Neural progenitor cell (in vitro differentiated cells): ENCODE measurements around the gene SUSD3. TPM values are rescaled to one million over a fixed set of nuclear protein-coding genes. Genes with fewer than 3 reads are reported as not detected.

Experiments
- DNase-seq: peaks from one replicate; pipeline ENCODE4 v3.0.0-alpha.2; 2016; ENCODE audit warnings: low spot score
- H2AFZ ChIP-seq: fragments of 200-600 bp; sonication (generic); replicated peaks from 2 replicates; pipeline ENCODE4 v1.6.1; 2016; ENCODE audit warnings: antibody characterized with exemption
- H3F3A ChIP-seq: fragments of 200-600 bp; sonication (generic); 2 replicates; pipeline ENCODE4 v1.6.1; 2016; ENCODE audit warnings: antibody characterized with exemption, low read depth
- H3K27ac ChIP-seq: fragments of 200-600 bp; sonication (generic); 2 replicates; pipeline ENCODE4 v1.5.1; 2016; ENCODE audit warnings: mild to moderate bottlenecking
- H3K27me3 ChIP-seq: fragments of 200-600 bp; sonication (generic); 2 replicates; pipeline ENCODE4 v1.6.1; 2016; ENCODE audit warnings: mild to moderate bottlenecking, moderate library complexity
- H3K36me3 ChIP-seq: fragments of 200-600 bp; sonication (generic); 2 replicates; pipeline ENCODE4 v1.5.1; 2016
- H3K4me1 ChIP-seq: fragments of 200-600 bp; sonication (generic); 2 replicates; pipeline ENCODE4 v1.6.1; 2016; ENCODE audit warnings: mixed run types
- H3K4me2 ChIP-seq: fragments of 200-600 bp; sonication (generic); 2 replicates; pipeline ENCODE4 v1.6.1; 2016
- H3K4me3 ChIP-seq: fragments of 200-600 bp; sonication (generic); 2 replicates; pipeline ENCODE4 v1.5.1; 2016
- H3K79me2 ChIP-seq: fragments of 200-600 bp; sonication (generic); 2 replicates; pipeline ENCODE4 v1.6.1; 2016; ENCODE audit warnings: low read depth
- H3K9ac ChIP-seq: fragments of 200-600 bp; sonication (generic); 2 replicates; pipeline ENCODE4 v1.6.1; 2016
- H3K9me3 ChIP-seq: fragments of 200-600 bp; sonication (generic); 2 replicates; pipeline ENCODE4 v1.5.1; 2016; ENCODE audit warnings: low read depth
- H4K20me1 ChIP-seq: fragments of 200-600 bp; sonication (generic); 2 replicates; pipeline ENCODE4 v1.6.1; 2016; ENCODE audit warnings: low read depth
- H3K27ac Mint-ChIP-seq: 3 replicates; pipeline ENCODE4 v1.8.0; 2021; ENCODE audit warnings: mixed read lengths
- H3K27me3 Mint-ChIP-seq: 2 replicates; pipeline ENCODE4 v1.8.0; 2022; ENCODE audit warnings: low read depth, mild to moderate bottlenecking, inconsistent platforms, moderate library complexity, mixed read lengths; ENCODE audit not compliant: insufficient read depth
- H3K36me3 Mint-ChIP-seq: 3 replicates; pipeline ENCODE4 v1.8.0; 2021; ENCODE audit warnings: mixed read lengths
- H3K4me1 Mint-ChIP-seq: 3 replicates; pipeline ENCODE4 v1.8.0; 2021; ENCODE audit warnings: mixed read lengths
- H3K4me3 Mint-ChIP-seq: 3 replicates; pipeline ENCODE4 v1.8.0; 2021; ENCODE audit warnings: mild to moderate bottlenecking, moderate library complexity, mixed read lengths
- H3K9me3 Mint-ChIP-seq: 3 replicates; pipeline ENCODE4 v1.8.0; 2020; ENCODE audit warnings: mixed read lengths
- EZH2 ChIP-seq: fragments of 200-600 bp; sonication (generic); IDR thresholded peaks from 2 replicates; pipeline ENCODE4 v1.6.1; 2017; ENCODE audit warnings: antibody characterized with exemption, mild to moderate bottlenecking, moderate library complexity
- EZH2phosphoT487 ChIP-seq: fragments of 200-600 bp; sonication (generic); IDR thresholded peaks from 2 replicates; pipeline ENCODE4 v1.6.1; 2017; ENCODE audit warnings: antibody characterized with exemption
- total RNA-seq: library from RNA; depleted of rRNA; stranded (reverse); fragments of >200 nt; gene quantifications from 2 replicates; pipeline ENCODE4 v1.2.3, GENCODE V29; 2015; ENCODE audit warnings: low replicate concordance
- TF ChIP-seq, protein P1 (sequence below): fragments of 200-600 bp; sonication (generic); IDR thresholded peaks from 2 replicates; pipeline ENCODE4 v1.5.1; 2017; ENCODE audit warnings: antibody characterized with exemption, mild to moderate bottlenecking

Gene SUSD3
- total RNA-seq, 1 donor from 2014 or later, result not detected

DNA sequence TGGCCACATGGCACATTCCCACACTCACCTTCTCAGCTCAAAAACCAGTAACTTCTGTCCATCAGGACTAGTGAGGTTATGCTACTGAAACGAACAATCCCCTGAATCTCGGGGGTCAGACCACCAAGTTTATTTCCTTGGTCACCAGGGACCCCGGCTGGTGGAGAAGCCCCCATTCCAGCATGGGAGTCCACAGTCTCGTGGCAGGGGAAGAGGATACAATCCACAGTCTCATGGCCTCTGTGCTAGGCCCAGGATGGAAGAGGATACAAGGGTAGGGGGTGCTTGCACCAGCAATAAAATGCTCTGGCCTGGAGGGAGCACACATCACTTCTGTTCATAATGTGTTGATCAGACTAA, 30.1 kb downstream of the SUSD3 start:
- no peak overlapping the region for H3K27ac ChIP-seq
- no peaks in the 10 kb centered on the region for H3K9me3 ChIP-seq
- DNase-seq, result no peak
- TF ChIP-seq, protein P1, sequence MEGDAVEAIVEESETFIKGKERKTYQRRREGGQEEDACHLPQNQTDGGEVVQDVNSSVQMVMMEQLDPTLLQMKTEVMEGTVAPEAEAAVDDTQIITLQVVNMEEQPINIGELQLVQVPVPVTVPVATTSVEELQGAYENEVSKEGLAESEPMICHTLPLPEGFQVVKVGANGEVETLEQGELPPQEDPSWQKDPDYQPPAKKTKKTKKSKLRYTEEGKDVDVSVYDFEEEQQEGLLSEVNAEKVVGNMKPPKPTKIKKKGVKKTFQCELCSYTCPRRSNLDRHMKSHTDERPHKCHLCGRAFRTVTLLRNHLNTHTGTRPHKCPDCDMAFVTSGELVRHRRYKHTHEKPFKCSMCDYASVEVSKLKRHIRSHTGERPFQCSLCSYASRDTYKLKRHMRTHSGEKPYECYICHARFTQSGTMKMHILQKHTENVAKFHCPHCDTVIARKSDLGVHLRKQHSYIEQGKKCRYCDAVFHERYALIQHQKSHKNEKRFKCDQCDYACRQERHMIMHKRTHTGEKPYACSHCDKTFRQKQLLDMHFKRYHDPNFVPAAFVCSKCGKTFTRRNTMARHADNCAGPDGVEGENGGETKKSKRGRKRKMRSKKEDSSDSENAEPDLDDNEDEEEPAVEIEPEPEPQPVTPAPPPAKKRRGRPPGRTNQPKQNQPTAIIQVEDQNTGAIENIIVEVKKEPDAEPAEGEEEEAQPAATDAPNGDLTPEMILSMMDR, result no peak
- TF ChIP-seq EZH2phosphoT487, result no peak
- TF ChIP-seq EZH2, result no peak
- H2AFZ ChIP-seq, result no peak overlapping the region
- H3K27me3 ChIP-seq, result no peaks in the 10 kb centered on the region
- Mint-ChIP-seq H3K4me1 (peaks cover 32% of the 10 kb centered on the region), H3K4me3 (no peak overlapping the region), H3K27me3 (peaks cover 9% of the 10 kb centered on the region), H3K9me3 (peaks cover 2% of the 10 kb centered on the region), H3K36me3 (no peaks in the 10 kb centered on the region), H3K27ac (peak overlapping the region; percentile 40)
- H3K4me2 ChIP-seq, result no peak overlapping the region
- no peaks in the 10 kb centered on the region for H3F3A ChIP-seq
- no peaks in the 10 kb centered on the region for H3K79me2 ChIP-seq
- H4K20me1 ChIP-seq, result no peaks in the 10 kb centered on the region
- no peak overlapping the region for H3K4me3 ChIP-seq
- H3K36me3 ChIP-seq, result no peaks in the 10 kb centered on the region
- H3K4me1 ChIP-seq, result no peaks in the 10 kb centered on the region
- no peak overlapping the region for H3K9ac ChIP-seq

DNA sequence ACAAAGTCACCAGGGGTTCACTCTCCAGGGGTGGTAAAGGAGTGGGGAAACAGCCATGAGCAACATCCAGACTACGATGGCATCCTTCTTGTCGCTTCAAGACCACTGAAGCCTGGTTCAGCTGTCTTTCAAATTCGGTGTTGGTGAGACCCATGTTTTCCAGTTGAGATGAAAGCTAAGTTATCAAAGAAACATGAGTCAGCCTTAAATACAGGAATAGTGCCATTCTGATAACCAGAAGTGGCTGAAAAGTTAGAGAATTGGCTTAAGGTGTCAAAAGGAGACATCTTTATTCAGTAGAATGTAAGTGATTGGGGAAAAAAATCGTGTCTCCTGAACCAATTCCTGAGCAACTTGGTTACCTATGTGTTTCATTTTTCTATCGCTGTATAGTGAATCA, 30.5 kb downstream of the SUSD3 start:
- Mint-ChIP-seq H3K9me3 (peaks cover 2% of the 10 kb centered on the region), H3K27ac (no peak overlapping the region), H3K4me1 (peaks cover 33% of the 10 kb centered on the region), H3K27me3 (peaks cover 8% of the 10 kb centered on the region), H3K36me3 (no peaks in the 10 kb centered on the region), H3K4me3 (no peak overlapping the region)
- peak; percentile 0 for DNase-seq
- Histone ChIP-seq H3K27me3 (no peaks in the 10 kb centered on the region), H3K79me2 (no peaks in the 10 kb centered on the region), H2AFZ (peak overlapping the region; percentile 45), H3F3A (no peaks in the 10 kb centered on the region), H3K4me1 (no peaks in the 10 kb centered on the region), H3K9me3 (no peaks in the 10 kb centered on the region), H3K27ac (no peak overlapping the region), H4K20me1 (no peaks in the 10 kb centered on the region), H3K36me3 (no peaks in the 10 kb centered on the region), H3K4me3 (no peak overlapping the region), H3K4me2 (no peak overlapping the region), H3K9ac (no peak overlapping the region)
- no peak for TF ChIP-seq EZH2phosphoT487
- TF ChIP-seq, protein P1, result no peak
- TF ChIP-seq EZH2, result no peak

DNA sequence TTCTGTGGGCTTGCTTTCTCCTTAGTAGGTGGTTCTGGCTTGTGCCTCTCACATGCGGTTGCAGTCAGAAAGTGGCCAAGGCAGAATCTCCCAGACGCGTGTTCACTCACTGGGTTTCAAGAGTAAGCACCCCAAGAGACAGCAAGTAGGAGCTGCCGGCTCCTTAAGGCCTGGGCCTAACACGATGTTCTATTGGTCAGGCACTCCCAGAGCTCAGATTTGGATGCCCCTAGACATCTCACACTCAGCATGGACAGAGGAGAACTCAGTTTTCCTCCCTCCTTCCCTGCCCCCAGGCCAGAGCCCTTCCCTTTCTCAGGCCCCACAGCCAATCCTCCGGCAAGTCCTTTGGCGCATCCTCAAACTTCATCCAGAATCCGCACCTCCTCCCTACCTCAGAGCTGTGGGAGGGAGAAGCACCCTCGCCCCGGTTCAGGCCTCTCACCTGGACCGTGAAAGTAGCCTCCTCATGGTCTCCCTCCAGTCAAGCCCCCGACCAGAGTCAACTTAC, 31.0 kb downstream of the SUSD3 start:
- TF ChIP-seq EZH2 (no peak), EZH2phosphoT487 (no peak)
- TF ChIP-seq, protein P1, result no peak
- Histone ChIP-seq H2AFZ (peak overlapping the region; percentile 45), H3K36me3 (no peaks in the 10 kb centered on the region), H3F3A (no peaks in the 10 kb centered on the region), H3K4me1 (no peaks in the 10 kb centered on the region), H3K9ac (no peak overlapping the region), H3K9me3 (no peaks in the 10 kb centered on the region), H4K20me1 (no peaks in the 10 kb centered on the region), H3K79me2 (no peaks in the 10 kb centered on the region), H3K27me3 (no peaks in the 10 kb centered on the region), H3K4me3 (no peak overlapping the region), H3K4me2 (no peak overlapping the region), H3K27ac (no peak overlapping the region)
- Mint-ChIP-seq H3K4me3 (no peak overlapping the region), H3K9me3 (peaks cover 2% of the 10 kb centered on the region), H3K4me1 (peaks cover 35% of the 10 kb centered on the region), H3K27me3 (peaks cover 8% of the 10 kb centered on the region), H3K36me3 (no peaks in the 10 kb centered on the region), H3K27ac (no peak overlapping the region)
- DNase-seq, result peak; percentile 1
